ENCODE data around the gene SLC15A1.

GRCh38 chr13:98652721-98653462 lies 99.6 kb downstream of the SLC15A1 start:
- TF ChIP-seq POLR2A (IDR thresholded peaks at IDR 0.05; ENCODE audit: low read length), result no peak
- TF ChIP-seq GATA1 (IDR thresholded peaks at IDR 0.05; ENCODE audit: low read depth, low read length), result no peak
